NB4 (cell line): ENCODE data around the gene KXD1.
"Not testable (repeated sequence)": the region's sequence is repeated elsewhere in the genome, so short reads cannot be mapped to it uniquely, and the experiment has no call there.

Source experiments
- DNase-seq: peaks from one replicate; pipeline ENCODE4 v3.0.0; 2010; ENCODE audit warnings: low read depth
- H3K4me3 ChIP-seq: one replicate; pipeline ENCODE4 v1.5.1; 2011; ENCODE audit warnings: mild to moderate bottlenecking, low read depth, low read length, moderate library complexity
- MYC ChIP-seq: IDR thresholded peaks from 2 replicates; pipeline ENCODE4 v1.6.1; 2011; ENCODE audit warnings: low read depth, low read length
- POLR2A ChIP-seq: IDR thresholded peaks from 2 replicates; pipeline ENCODE4 v1.6.1; 2011; ENCODE audit warnings: mild to moderate bottlenecking; ENCODE audit not compliant: insufficient read length; ENCODE audit errors: extremely low read depth
- TF ChIP-seq, protein P1 (sequence below): IDR thresholded peaks from one replicate; pipeline ENCODE4 v1.5.1; 2012; ENCODE audit warnings: low read depth, low read length
- TF ChIP-seq, protein P2 (sequence below): IDR thresholded peaks from 2 replicates; pipeline ENCODE4 v1.6.1; 2011; ENCODE audit warnings: low read depth, low read length

Gene KXD1

DNA sequence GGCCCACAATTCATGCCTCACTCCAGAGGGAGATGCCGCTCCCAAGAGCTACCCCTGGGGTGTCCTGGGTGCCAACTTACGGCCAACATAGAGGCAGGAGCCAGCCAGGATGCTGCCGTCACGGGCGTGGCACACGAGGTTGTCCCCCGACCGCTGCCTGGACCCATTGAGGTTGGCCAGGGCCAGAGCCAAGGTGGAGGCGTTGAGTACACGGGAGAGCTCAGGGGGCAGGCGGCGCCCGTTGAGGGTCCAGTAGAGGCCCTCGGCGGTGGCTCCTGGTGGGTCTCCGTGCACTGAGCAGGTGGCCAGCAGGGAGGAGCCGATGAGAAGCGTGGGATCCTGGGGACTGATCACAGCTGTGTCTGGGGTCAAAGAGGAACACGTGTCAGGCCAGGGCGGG lies 41.8 kb downstream of the KXD1 start:
- no peak overlapping the region for H3K4me3 ChIP-seq
- TF ChIP-seq, protein P1, sequence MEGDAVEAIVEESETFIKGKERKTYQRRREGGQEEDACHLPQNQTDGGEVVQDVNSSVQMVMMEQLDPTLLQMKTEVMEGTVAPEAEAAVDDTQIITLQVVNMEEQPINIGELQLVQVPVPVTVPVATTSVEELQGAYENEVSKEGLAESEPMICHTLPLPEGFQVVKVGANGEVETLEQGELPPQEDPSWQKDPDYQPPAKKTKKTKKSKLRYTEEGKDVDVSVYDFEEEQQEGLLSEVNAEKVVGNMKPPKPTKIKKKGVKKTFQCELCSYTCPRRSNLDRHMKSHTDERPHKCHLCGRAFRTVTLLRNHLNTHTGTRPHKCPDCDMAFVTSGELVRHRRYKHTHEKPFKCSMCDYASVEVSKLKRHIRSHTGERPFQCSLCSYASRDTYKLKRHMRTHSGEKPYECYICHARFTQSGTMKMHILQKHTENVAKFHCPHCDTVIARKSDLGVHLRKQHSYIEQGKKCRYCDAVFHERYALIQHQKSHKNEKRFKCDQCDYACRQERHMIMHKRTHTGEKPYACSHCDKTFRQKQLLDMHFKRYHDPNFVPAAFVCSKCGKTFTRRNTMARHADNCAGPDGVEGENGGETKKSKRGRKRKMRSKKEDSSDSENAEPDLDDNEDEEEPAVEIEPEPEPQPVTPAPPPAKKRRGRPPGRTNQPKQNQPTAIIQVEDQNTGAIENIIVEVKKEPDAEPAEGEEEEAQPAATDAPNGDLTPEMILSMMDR, result no peak
- TF ChIP-seq MYC, result no peak
- TF ChIP-seq POLR2A, result no peak
- TF ChIP-seq, protein P2, sequence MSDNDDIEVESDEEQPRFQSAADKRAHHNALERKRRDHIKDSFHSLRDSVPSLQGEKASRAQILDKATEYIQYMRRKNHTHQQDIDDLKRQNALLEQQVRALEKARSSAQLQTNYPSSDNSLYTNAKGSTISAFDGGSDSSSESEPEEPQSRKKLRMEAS, result no peak
- DNase-seq, result no peak

DNA sequence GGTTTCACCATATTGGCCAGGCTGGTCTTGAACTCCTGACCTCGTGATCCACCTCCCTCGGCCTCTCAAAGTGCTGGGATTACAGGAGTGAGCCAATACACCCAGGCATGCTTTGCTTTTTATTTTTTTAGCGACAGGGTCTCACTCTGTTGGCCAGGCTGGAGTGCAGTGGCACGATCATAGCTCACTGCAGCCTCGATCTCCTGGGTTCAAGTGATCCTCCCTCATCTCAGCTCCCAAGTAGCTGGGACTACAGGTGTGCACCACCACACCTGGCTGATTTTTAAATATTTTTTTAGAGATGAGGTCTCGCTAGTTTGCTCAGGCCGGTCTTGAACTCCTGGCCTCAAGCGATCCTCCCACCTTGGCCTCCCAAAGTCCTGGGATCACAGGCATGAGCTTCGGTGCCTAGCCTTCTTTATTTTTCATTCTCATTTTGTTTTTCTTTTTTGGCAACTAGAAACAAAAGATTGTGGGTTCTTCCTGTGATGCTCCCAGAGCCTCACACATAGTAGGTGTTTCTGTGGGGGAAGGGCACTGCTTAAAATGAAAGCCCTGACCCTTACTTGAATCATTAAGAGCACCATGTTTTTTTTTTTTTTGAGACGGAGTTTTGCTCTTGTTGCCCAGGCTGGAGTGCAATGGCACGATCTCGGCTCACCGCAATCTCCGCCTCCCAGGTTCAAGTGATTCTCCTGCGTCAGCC lies 43.2 kb downstream of the KXD1 start:
- not testable (repeated sequence) for H3K4me3 ChIP-seq, DNase-seq

DNA sequence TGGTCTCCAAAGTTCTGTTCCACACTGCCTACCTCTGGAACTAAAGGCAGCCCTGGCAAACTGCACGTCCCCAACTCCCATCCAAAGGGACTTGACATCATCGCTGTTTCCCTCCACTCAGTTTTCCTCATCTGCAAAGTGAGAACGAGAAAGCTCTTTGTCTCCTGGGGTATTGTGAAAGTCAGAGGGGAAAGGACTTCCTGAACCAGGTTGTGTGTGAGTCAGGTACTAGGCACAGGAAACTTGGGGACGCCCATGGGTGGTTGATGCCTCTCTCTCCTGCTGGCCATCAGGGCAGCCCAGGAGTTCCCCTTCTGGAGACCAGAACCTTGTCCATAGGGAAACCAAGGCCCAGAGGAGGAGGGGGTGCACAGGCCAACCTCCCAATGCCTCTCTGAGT lies 44.2 kb downstream of the KXD1 start:
- no peak overlapping the region for H3K4me3 ChIP-seq
- TF ChIP-seq, protein P1, result no peak
- TF ChIP-seq MYC, result no peak
- TF ChIP-seq POLR2A, result no peak
- TF ChIP-seq, protein P2, result no peak
- no peak for DNase-seq

DNA sequence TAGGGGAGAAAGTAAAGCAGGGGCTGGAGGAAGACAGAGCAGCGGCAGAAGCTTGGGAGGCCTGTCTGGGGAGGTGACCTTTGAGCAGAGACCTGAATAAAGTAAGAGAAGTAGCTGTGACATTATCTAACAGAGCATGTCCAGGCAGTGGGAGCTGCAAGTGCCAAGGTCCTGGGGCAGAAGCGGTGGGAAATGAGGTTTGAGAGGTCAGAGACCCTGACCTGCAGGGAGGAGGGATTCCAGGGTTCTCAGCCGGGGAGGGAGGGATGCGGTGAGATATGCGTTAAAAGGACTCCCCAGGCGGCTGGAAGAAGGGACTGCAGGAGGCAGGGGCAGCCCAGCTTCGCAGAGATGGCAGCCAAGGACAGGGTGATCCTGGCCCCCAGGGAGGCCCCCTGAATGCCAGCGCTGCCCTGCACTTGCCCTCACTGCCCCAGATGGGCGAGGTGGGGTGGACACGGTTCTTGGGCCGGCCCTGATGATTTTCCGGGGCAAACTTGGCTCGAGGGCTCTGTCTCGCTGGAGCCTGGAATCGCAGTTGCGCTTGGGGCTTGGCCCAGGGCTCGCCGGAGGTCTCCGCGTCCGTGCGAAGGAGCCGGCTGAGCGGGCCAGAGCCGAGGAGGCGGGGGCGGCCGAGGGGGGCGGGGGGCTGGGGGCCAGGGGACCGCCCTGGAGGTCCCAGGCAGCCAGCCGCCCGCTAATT lies 45.7 kb downstream of the KXD1 start:
- TF ChIP-seq, protein P1, result peak; percentile 17
- TF ChIP-seq POLR2A, result no peak
- peak; percentile 42 for DNase-seq
- H3K4me3 ChIP-seq, result no peak overlapping the region

DNA sequence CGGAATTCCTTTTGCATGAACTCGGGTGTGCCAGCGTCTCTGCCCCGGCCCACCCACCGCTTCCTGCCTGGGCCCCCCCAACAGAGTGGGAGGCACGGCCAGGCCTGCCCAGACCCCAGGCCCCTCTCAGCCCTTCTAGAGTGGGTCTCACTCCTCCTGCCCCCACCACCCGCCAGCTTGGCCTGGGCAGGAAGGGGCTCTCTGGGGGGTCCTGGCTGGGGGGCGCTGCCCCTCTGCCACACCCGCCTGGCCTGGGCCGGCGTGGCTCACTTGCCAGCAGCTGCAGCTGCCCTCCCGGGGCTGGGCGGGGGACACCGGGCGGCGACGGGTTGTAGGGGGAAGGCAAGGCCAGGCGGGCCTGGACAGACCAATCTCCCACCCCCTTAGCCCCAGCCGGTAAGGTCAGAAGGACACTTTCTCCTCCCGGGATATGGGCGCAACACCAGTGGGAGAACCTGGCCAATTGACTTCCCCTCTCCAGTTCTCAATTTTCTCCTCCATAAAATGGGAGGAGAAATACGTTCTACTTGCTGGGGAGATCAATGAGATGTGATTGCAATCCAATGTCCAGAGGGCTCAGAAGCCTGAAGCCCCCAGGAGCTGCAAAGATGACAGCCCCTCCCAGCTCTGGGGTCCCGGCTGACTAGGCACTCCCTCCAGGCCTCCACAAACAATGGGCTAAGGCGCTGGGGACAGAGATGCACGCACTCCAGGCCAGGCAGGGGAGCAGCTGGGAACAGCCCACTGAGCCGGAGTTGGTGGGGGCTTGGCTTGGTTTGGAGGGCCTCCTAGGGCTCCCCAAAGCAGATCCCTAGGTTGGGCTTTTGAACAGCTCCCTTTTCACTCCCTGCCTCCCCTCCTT lies 46.5 kb downstream of the KXD1 start:
- DNase-seq, result no peak
- H3K4me3 ChIP-seq, result no peak overlapping the region
- TF ChIP-seq, protein P2, result no peak
- TF ChIP-seq POLR2A (no peak), MYC (no peak)
- TF ChIP-seq, protein P1, result no peak

DNA sequence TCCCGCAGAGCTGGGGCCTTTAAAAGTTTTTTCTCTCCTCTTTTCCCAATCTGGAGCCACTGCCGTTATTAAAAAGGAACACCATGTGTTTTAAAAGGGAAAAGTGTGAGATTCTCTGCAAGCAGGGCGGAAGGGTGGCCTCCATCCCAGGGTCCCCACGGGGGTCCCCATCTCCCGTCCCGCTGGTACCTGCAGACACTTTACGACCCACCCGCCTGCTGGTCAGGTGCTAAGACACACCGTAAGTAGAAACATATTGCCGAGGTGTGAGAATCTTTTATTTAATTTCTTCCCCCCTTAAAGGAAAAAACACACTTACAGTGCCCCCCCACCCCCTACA lies 47.1 kb downstream of the KXD1 start:
- H3K4me3 ChIP-seq, result no peak overlapping the region
- TF ChIP-seq MYC, result no peak
- TF ChIP-seq, protein P1, result no peak
- TF ChIP-seq, protein P2, result no peak
- TF ChIP-seq POLR2A, result no peak
- DNase-seq, result no peak
